ENCODE measurements around the gene TMEM247. TPM values are rescaled to one million over a fixed set of nuclear protein-coding genes. Genes with fewer than 3 reads are reported as not detected.

Gene TMEM247
- total RNA-seq, 2 donors from 2014 or later = not detected

GRCh38 chr2:46492301-46492700 is 12.9 kb downstream of the TMEM247 start:
- no peak for TF ChIP-seq CTCF (IDR thresholded peaks at IDR 0.05)
- H3K4me3 ChIP-seq = no peak overlapping the region
- H3K9me3 ChIP-seq = no peaks in the 10 kb centered on the region
- DNase-seq (ENCODE audit: low spot score) = no peak
- no peaks in the 10 kb centered on the region for H3K36me3 ChIP-seq
- H3K27me3 ChIP-seq = no peaks in the 10 kb centered on the region
- no peak overlapping the region for H3K27ac ChIP-seq
- peaks cover 0 to 50% of the 10 kb centered on the region in 2 donors for H3K4me1 ChIP-seq

- no peaks in the 10 kb centered on the region for H3K27me3 ChIP-seq
- no peak overlapping the region for H3K4me3 ChIP-seq
- peaks cover 0 to 39% of the 10 kb centered on the region in 2 donors for H3K4me1 ChIP-seq
- DNase-seq (ENCODE audit: low spot score) = peak; percentile 34
- H3K9me3 ChIP-seq = no peaks in the 10 kb centered on the region
- H3K36me3 ChIP-seq = no peaks in the 10 kb centered on the region
- no peak for TF ChIP-seq CTCF (IDR thresholded peaks at IDR 0.05)
- peak overlapping the region in 1 of 2 donors; percentile 36 for H3K27ac ChIP-seq
These were observed 14.0 kb downstream of the TMEM247 start for GRCh38 chr2:46493241-46493970.

- peak; percentile 52 for DNase-seq (ENCODE audit: low spot score)
- Histone ChIP-seq H3K9me3 (no peaks in the 10 kb centered on the region), H3K4me3 (no peak overlapping the region), H3K27ac (no peak overlapping the region), H3K4me1 (peaks cover 0 to 34% of the 10 kb centered on the region in 2 donors), H3K36me3 (no peaks in the 10 kb centered on the region), H3K27me3 (no peaks in the 10 kb centered on the region)
- TF ChIP-seq CTCF (IDR thresholded peaks at IDR 0.05) = no peak
These were observed 14.5 kb downstream of the TMEM247 start for GRCh38 chr2:46493971-46494250.

- TF ChIP-seq CTCF (IDR thresholded peaks at IDR 0.05) = no peak
- H3K4me3 ChIP-seq = no peak overlapping the region
These were observed 15.2 kb downstream of the TMEM247 start for GRCh38 chr2:46494596-46494995.

GRCh38 chr2:46495231-46496030 is 16.1 kb downstream of the TMEM247 start:
- H3K4me3 ChIP-seq = no peak overlapping the region
- no peaks in the 10 kb centered on the region for H3K36me3 ChIP-seq
- no peak for DNase-seq (ENCODE audit: low spot score)
- no peaks in the 10 kb centered on the region for H3K9me3 ChIP-seq
- no peak for TF ChIP-seq CTCF (IDR thresholded peaks at IDR 0.05)
- H3K27me3 ChIP-seq = no peaks in the 10 kb centered on the region
- H3K27ac ChIP-seq = no peak overlapping the region
- H3K4me1 ChIP-seq = peaks cover 0 to 26% of the 10 kb centered on the region in 2 donors

More at GRCh38 chr2:46494596-46494995, 15.2 kb downstream of the TMEM247 start:
- DNase-seq (ENCODE audit: low spot score) = peak; percentile 32
- no peak overlapping the region for H3K27ac ChIP-seq
- no peaks in the 10 kb centered on the region for H3K27me3 ChIP-seq
- H3K36me3 ChIP-seq = no peaks in the 10 kb centered on the region
- no peaks in the 10 kb centered on the region for H3K9me3 ChIP-seq
- peaks cover 0 to 33% of the 10 kb centered on the region in 2 donors for H3K4me1 ChIP-seq
